OCI-LY3 (cell line): ENCODE measurements around the gene LDLRAD4.

Source experiments
- CTCF ChIP-seq: fragments of 200-600, 300-600 bp; sonication (generic); IDR thresholded peaks from 2 replicates; pipeline ENCODE4 v1.5.1; 2014; ENCODE audit warnings: antibody characterized with exemption, low read length, low read depth
- EZH2phosphoT487 ChIP-seq: fragments of 200-600 bp; shearing (Covaris generic); IDR thresholded peaks from 2 replicates; pipeline ENCODE4 v1.6.1; 2018; ENCODE audit warnings: antibody characterized with exemption, mixed run types, low read depth

GRCh38 chr18:13232971-13233786, 14.6 kb downstream of the LDLRAD4 start:
- no peak for TF ChIP-seq CTCF
- no peak for TF ChIP-seq EZH2phosphoT487
